Neutrophil (primary cell): ENCODE results near the gene TMEM161B.

ENCODE experiments used
- H3K27ac ChIP-seq: fragments of 200-600 bp; sonication (generic); 2 replicates; pipeline ENCODE4 v1.5.1; 2016; ENCODE audit warnings: mild to moderate bottlenecking, moderate library complexity
- H3K27me3 ChIP-seq: fragments of 200-600 bp; sonication (generic); 2 replicates; pipeline ENCODE4 v1.6.0; 2016; ENCODE audit warnings: mild to moderate bottlenecking
- H3K36me3 ChIP-seq: fragments of 200-600 bp; sonication (generic); 2 replicates; pipeline ENCODE4 v1.5.1; 2017
- H3K4me1 ChIP-seq, 2 experiments: fragments of 200-600 bp in 1 of 2; sonication (generic) in 1 of 2; 1 replicate in 1 of 2; 2 replicates in 1 of 2; pipeline versions ENCODE4 v1.5.1 to v1.6.1; 2013 to 2016; ENCODE audit warnings: low read depth in 1 of 2, low read length in 1 of 2, mild to moderate bottlenecking in 1 of 2, moderate library complexity in 1 of 2; ENCODE audit not compliant: control insufficient read depth in 1 of 2, insufficient read depth in 1 of 2
- H3K4me3 ChIP-seq, 2 experiments: fragments of 200-600 bp in 1 of 2; sonication (generic) in 1 of 2; 1 replicate in 1 of 2; 2 replicates in 1 of 2; pipeline ENCODE4 v1.5.1; 2013 to 2016; ENCODE audit warnings: low read depth in 1 of 2, low read length in 1 of 2, mild to moderate bottlenecking in 1 of 2, moderate library complexity in 1 of 2
- H3K9me3 ChIP-seq: fragments of 200-600 bp; sonication (generic); 2 replicates; pipeline ENCODE4 v1.5.1; 2016
- TF ChIP-seq, protein P1 (sequence below): fragments of 200-600 bp; sonication (generic); IDR thresholded peaks from 2 replicates; pipeline ENCODE4 v1.5.1; 2016; ENCODE audit warnings: antibody characterized with exemption

The TMEM161B gene

DNA sequence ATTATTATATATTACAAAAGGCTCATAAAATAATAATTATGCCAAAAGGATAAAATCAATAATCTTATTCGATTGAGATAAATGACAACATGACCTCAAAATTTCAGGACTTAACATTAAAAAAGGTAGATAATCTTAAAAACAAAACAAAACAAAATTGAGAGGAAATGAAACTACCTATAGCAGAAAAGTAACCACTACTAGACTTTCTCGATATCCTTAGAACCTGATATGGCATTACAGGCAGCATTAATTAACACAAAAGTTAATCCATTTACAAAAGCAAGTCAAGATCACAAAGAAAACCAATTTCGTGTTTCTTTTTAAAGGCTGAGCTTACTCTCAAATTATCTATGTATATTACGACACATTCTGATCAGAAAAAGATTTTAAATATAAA is 29.9 kb downstream of the TMEM161B start:
- Histone ChIP-seq H3K9me3 (no peaks in the 10 kb centered on the region), H3K27ac (no peak overlapping the region), H3K27me3 (no peaks in the 10 kb centered on the region), H3K4me1 (no peaks in the 10 kb centered on the region), H3K36me3 (no peaks in the 10 kb centered on the region), H3K4me3 (no peak overlapping the region)
- TF ChIP-seq, protein P1, sequence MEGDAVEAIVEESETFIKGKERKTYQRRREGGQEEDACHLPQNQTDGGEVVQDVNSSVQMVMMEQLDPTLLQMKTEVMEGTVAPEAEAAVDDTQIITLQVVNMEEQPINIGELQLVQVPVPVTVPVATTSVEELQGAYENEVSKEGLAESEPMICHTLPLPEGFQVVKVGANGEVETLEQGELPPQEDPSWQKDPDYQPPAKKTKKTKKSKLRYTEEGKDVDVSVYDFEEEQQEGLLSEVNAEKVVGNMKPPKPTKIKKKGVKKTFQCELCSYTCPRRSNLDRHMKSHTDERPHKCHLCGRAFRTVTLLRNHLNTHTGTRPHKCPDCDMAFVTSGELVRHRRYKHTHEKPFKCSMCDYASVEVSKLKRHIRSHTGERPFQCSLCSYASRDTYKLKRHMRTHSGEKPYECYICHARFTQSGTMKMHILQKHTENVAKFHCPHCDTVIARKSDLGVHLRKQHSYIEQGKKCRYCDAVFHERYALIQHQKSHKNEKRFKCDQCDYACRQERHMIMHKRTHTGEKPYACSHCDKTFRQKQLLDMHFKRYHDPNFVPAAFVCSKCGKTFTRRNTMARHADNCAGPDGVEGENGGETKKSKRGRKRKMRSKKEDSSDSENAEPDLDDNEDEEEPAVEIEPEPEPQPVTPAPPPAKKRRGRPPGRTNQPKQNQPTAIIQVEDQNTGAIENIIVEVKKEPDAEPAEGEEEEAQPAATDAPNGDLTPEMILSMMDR: no peak

DNA sequence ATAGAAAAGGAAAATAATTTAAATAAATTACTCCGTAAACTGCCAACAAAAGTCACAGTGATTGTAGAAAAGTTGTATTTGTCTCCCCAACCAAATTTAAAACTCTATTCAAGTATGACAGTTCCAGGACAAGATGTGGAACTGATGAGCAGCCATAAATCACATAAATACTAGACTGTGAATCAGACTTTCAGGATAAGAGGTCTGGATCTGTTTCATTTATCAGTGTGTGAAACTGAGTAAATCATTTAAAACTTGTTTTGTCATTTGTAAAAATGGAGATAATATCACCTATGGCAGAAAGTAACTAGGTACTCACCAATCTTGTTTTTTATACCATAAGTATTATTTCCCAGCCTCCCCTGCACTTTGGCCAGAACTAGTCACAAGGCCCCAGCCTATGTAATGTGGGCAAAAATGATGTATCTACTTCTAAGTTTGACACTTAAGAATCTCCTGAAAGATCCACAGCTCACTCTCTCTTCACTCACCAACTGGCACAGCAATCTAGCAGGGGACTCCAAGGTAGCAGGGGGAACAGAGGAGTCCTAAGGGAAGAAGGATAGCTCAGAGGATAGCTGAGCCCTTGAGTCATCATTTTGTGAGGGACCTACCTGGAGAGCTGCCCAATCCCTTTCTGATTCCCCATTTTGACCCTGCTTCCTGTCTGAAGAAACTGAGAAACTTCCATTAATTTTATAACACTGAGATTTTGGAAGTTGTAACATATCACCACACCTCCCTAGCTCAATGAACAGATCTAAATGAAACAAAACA is 31.6 kb downstream of the TMEM161B start:
- Histone ChIP-seq H3K4me3 (no peak overlapping the region), H3K9me3 (no peaks in the 10 kb centered on the region), H3K27me3 (no peaks in the 10 kb centered on the region), H3K36me3 (no peaks in the 10 kb centered on the region), H3K27ac (no peak overlapping the region), H3K4me1 (no peaks in the 10 kb centered on the region)
- TF ChIP-seq, protein P1: no peak

DNA sequence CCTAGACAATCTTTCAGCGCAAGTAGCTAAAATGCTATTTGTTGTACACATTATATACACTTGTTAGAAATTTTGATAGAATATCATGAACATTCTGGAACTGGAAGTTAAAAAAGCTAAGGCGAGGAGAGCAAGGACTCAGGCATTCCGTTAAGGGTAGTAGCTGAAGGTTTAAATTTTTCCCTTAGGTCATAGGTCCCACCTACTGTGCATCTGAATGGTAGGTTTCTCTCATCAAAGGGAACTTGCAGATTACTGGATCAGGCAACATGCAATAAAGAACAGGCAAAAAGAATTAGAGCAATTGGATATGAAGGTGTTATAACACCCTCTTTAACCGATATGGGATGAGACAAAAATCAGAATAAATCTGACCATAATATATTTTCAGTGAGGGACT is 32.8 kb downstream of the TMEM161B start:
- H3K36me3 ChIP-seq: no peaks in the 10 kb centered on the region
- H3K4me3 ChIP-seq: no peak overlapping the region
- H3K27ac ChIP-seq: no peak overlapping the region
- H3K9me3 ChIP-seq: no peaks in the 10 kb centered on the region
- TF ChIP-seq, protein P1: no peak
- no peaks in the 10 kb centered on the region for H3K4me1 ChIP-seq
- no peaks in the 10 kb centered on the region for H3K27me3 ChIP-seq

DNA sequence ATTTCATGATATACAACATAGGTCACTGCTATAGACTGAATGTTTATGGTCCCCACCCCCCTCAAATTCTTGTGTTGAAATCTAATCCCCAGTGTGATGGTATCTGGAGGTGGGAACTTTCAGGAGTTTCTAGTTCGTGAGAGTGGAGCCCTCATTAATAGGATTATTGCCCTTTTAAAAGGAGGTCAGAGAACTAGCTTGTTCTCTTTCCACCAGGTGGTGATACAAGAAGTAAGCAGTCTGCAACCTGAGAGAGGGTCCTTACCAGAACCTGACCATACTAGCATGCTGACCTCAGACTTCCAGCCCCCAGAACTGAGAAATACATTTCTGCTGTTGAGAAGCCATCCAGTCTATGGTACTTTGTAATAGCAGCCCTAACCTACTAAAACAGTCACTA is 33.3 kb downstream of the TMEM161B start:
- Histone ChIP-seq H3K4me3 (no peak overlapping the region), H3K27me3 (no peaks in the 10 kb centered on the region), H3K4me1 (no peaks in the 10 kb centered on the region), H3K36me3 (no peaks in the 10 kb centered on the region), H3K9me3 (no peaks in the 10 kb centered on the region), H3K27ac (no peak overlapping the region)
- TF ChIP-seq, protein P1: no peak

DNA sequence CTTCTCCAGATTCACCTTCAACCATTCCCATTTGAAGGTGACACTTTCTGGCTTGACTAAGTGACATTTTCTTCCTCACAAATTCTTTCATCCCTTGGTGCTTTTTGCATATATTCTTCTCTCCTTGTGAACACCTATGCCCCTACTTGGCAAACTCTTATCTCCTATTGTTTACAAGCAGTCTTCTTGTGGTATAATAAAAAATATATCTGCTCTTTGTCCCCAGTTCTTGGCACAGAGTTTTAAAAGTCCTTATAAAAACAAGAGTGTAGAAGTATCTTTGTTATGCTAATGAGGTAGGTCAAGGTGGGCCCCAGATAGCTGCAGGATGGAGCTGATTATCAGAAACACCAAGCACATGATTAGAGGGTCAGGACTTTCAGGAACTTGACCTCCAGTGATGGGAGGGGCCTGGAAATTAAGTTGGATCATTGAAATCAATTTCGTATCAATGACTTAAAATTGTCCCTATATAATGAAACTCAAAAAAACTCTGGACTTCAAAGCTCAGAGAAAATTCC is 38.0 kb downstream of the TMEM161B start:
- Histone ChIP-seq H3K36me3 (peaks cover 10% of the 10 kb centered on the region), H3K4me1 (no peaks in the 10 kb centered on the region), H3K4me3 (no peak overlapping the region), H3K9me3 (no peaks in the 10 kb centered on the region), H3K27me3 (no peaks in the 10 kb centered on the region), H3K27ac (no peak overlapping the region)
- TF ChIP-seq, protein P1: no peak
